Left ventricle myocardium inferior (tissue), 1 donor: Measurements from ENCODE around the gene PLXDC2. TPM values are rescaled to one million over a fixed set of nuclear protein-coding genes. Genes with fewer than 3 reads are reported as not detected.

Experiments
- DNase-seq: peaks from one replicate; pipeline ENCODE4 v3.0.0-alpha.2; 2020
- H3K27ac ChIP-seq: fragments of 200-600 bp; replicated peaks from 2 replicates; pipeline ENCODE4 v1.8.0; 2021
- H3K27me3 ChIP-seq: fragments of 200-600 bp; 2 replicates; pipeline ENCODE4 v1.8.0; 2021; ENCODE audit warnings: low read depth
- H3K36me3 ChIP-seq: fragments of 200-600 bp; 2 replicates; pipeline ENCODE4 v1.8.0; 2021
- H3K4me1 ChIP-seq: fragments of 200-600 bp; 2 replicates; pipeline ENCODE4 v1.8.0; 2021
- H3K4me3 ChIP-seq: fragments of 200-600 bp; 2 replicates; pipeline ENCODE4 v1.8.0; 2021; ENCODE audit warnings: mild to moderate bottlenecking, moderate library complexity
- H3K9me3 ChIP-seq: fragments of 200-600 bp; replicated peaks from 2 replicates; pipeline ENCODE4 v1.8.0; 2021
- intact Hi-C: fragments of 100-400 bp; cut with micrococcal nuclease; formaldehyde crosslinking; loops from one replicate; pipeline ENCODE4 v1.11.0; 2022
- total RNA-seq: library from RNA; stranded (reverse); fragmentation: NEBNext Ultra II Directional; extraction: Animal tissue kit (Norgen Biotek cat#: 25700); gene quantifications from one replicate; pipeline ENCODE4 v1.2.1, GENCODE V29; 2021
- TF ChIP-seq, protein P1 (sequence below): fragments of 200-600 bp; IDR thresholded peaks from 2 replicates; pipeline ENCODE4 v1.8.0; 2021; ENCODE audit warnings: antibody characterized with exemption, mild to moderate bottlenecking, borderline replicate concordance
- donor health status: DM: no; HTN: yes; CAD: no; lungs with severe emphysema.

PLXDC2 gene
- total RNA-seq, 1 donor from 2014 or later, result 16.6 TPM

DNA sequence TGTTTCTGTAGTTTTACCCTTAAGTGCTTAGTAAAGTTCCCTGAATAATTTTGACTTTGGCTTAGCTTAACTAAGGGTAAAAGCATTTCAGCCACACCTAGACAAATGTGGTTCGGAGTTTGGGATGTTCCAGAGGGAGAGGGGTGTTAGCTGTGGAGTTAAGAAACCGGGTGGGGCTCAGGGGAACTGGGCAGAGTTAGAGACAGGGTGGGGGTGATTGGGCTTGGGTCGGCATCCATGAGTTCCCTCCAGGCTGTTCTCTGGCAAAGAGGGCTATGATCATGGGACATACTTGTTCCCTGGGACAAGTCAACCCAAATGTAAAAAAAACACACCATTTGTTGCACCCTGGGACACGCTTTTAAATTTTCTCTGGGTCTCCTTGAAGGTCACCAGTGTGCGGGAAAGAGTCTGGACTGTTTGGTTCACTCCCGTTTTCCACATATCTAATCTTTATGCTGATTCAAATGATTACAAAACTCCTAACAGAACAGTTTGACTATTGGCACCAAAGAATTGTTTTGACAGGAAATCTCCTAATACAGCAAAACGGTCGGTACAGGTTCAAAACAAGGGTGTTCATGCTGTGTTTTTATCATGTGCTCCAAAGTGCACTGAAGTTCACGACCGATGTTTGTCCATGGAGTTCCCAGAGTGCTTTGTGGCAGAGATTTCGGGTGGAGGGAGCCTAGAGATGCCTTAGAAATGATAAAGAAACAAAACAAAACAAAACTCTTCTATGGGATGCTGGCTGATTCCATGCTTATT is 56.5 kb downstream of the PLXDC2 start:
- Histone ChIP-seq H3K27me3 (no peaks in the 10 kb centered on the region), H3K9me3 (no peaks in the 10 kb centered on the region), H3K4me1 (peaks cover 22% of the 10 kb centered on the region), H3K4me3 (no peak overlapping the region), H3K36me3 (no peaks in the 10 kb centered on the region), H3K27ac (no peak overlapping the region)
- intact Hi-C loops, result no loop called here
- TF ChIP-seq, protein P1, sequence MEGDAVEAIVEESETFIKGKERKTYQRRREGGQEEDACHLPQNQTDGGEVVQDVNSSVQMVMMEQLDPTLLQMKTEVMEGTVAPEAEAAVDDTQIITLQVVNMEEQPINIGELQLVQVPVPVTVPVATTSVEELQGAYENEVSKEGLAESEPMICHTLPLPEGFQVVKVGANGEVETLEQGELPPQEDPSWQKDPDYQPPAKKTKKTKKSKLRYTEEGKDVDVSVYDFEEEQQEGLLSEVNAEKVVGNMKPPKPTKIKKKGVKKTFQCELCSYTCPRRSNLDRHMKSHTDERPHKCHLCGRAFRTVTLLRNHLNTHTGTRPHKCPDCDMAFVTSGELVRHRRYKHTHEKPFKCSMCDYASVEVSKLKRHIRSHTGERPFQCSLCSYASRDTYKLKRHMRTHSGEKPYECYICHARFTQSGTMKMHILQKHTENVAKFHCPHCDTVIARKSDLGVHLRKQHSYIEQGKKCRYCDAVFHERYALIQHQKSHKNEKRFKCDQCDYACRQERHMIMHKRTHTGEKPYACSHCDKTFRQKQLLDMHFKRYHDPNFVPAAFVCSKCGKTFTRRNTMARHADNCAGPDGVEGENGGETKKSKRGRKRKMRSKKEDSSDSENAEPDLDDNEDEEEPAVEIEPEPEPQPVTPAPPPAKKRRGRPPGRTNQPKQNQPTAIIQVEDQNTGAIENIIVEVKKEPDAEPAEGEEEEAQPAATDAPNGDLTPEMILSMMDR, result no peak
- no peak for DNase-seq

GRCh38 chr10:19874190-19874589 is 58.0 kb downstream of the PLXDC2 start:
- no peaks in the 10 kb centered on the region for H3K27me3 ChIP-seq

DNA sequence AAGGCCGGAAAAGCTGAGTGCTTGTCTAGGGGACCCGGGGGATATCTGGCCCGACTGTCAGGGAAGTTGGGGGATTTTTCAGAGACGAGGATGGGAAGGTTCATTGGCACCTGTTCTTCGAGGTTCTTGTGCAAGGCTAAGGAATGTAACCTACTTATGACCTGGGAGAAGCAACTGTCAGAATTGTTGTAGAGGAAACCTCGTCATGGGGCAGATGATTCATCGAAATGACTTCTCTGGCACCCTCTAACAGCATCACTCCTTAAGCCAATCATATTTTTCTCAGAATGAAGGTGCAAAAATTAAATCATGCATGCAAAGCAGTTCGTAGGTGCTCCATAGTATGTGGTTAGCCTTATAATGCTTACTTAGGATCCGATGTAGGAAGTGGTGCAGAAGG is 58.6 kb downstream of the PLXDC2 start:
- H3K36me3 ChIP-seq, result no peaks in the 10 kb centered on the region
- no peaks in the 10 kb centered on the region for H3K27me3 ChIP-seq
- H3K9me3 ChIP-seq, result no peaks in the 10 kb centered on the region
- TF ChIP-seq, protein P1, result no peak
- no peak for DNase-seq
- intact Hi-C loops, result no loop called here
- peaks cover 22% of the 10 kb centered on the region for H3K4me1 ChIP-seq
- H3K27ac ChIP-seq, result no peak overlapping the region
- no peak overlapping the region for H3K4me3 ChIP-seq

More at GRCh38 chr10:19874190-19874589, 58.0 kb downstream of the PLXDC2 start:
- TF ChIP-seq, protein P1, result no peak
- DNase-seq, result no peak
- no peaks in the 10 kb centered on the region for H3K36me3 ChIP-seq
- intact Hi-C loops, result no loop called here
- H3K9me3 ChIP-seq, result no peaks in the 10 kb centered on the region
- H3K4me3 ChIP-seq, result no peak overlapping the region
- H3K4me1 ChIP-seq, result peaks cover 22% of the 10 kb centered on the region
- H3K27ac ChIP-seq, result no peak overlapping the region

- Histone ChIP-seq H3K9me3 (no peaks in the 10 kb centered on the region), H3K27me3 (no peaks in the 10 kb centered on the region), H3K4me1 (peaks cover 22% of the 10 kb centered on the region), H3K4me3 (no peak overlapping the region), H3K27ac (no peak overlapping the region), H3K36me3 (no peaks in the 10 kb centered on the region)
- no peak for DNase-seq
- intact Hi-C loops, result no loop called here
- TF ChIP-seq, protein P1, result no peak
Observed at GRCh38 chr10:19876570-19876969, 60.3 kb downstream of the PLXDC2 start.

DNA sequence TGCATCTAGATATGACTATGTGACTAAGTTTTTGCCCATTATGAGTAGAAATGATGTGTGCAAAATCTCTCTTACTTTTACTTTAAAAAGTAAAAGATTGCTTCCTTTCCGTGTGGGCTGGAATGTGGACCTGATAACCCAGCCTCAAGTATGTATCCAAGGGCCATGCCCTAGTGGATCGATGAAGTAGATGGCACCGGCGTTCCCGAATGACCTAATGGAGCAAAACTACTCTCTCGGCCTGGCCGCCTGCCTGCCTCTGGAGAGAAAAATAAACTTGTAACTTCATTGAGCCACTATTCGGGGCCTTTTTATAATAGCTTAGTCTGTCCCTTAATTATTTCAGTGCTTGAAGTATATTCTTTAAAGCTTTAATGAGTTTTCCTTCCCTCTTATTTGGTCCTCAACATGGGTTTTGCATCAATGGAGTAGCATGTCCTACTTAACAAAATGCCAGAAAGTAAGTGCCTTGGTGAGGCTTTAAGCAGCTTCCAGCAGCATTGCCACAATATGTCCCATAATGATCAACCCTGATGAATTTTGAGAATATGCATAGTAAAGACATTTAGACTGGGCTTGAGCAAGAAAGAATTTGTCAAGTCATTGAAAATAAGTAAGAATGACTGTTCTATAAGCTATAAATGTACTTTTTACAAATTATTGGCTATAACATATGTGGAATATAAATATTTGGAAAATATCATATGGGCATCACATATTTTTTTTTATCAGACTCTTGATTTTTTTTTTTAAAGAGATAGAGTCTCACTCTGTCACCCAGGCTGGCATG is 61.4 kb downstream of the PLXDC2 start:
- Histone ChIP-seq H3K27me3 (no peaks in the 10 kb centered on the region), H3K4me3 (no peak overlapping the region), H3K36me3 (no peaks in the 10 kb centered on the region), H3K4me1 (peaks cover 17% of the 10 kb centered on the region), H3K9me3 (no peaks in the 10 kb centered on the region), H3K27ac (no peak overlapping the region)
- intact Hi-C loops, result no loop called here
- DNase-seq, result no peak
- TF ChIP-seq, protein P1, result no peak
